ENCODE data around the gene MAP7D2. TPM values are rescaled to one million over a fixed set of nuclear protein-coding genes. Genes with fewer than 3 reads are reported as not detected.

The MAP7D2 gene
- total and polyA plus RNA-seq, 2 experiments from 2014 or later: 0.90 to 1.6 TPM

DNA sequence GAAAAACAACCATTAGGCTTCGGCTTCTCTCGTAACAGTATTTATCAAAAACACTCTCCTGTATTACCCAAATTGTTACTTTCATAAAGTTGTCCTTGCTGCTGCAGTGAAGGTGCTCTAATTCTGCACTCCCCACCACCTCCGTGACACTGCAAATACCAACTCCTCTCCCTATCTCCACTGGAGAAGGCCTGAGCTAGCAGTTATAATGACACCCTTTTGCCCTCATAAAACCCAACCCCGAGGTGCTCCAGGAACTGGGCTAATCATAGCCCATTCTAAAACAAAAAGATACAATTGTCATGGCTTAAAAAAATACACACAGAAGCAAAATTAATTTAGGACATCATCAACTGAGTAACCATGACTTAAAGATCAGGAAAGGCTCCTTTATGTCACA is 59.2 kb downstream of the MAP7D2 start (continued):
- TF ChIP-seq ZNF331 (CRISPR knock-in tag; IDR thresholded peaks at IDR 0.05; ENCODE audit: low read depth): no peak
- TF ChIP-seq, protein P1, sequence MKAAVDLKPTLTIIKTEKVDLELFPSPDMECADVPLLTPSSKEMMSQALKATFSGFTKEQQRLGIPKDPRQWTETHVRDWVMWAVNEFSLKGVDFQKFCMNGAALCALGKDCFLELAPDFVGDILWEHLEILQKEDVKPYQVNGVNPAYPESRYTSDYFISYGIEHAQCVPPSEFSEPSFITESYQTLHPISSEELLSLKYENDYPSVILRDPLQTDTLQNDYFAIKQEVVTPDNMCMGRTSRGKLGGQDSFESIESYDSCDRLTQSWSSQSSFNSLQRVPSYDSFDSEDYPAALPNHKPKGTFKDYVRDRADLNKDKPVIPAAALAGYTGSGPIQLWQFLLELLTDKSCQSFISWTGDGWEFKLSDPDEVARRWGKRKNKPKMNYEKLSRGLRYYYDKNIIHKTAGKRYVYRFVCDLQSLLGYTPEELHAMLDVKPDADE (IDR thresholded peaks at IDR 0.05): no peak
- TF ChIP-seq ZNF114 (CRISPR knock-in tag; IDR thresholded peaks at IDR 0.05): no peak
- TF ChIP-seq, protein P2, sequence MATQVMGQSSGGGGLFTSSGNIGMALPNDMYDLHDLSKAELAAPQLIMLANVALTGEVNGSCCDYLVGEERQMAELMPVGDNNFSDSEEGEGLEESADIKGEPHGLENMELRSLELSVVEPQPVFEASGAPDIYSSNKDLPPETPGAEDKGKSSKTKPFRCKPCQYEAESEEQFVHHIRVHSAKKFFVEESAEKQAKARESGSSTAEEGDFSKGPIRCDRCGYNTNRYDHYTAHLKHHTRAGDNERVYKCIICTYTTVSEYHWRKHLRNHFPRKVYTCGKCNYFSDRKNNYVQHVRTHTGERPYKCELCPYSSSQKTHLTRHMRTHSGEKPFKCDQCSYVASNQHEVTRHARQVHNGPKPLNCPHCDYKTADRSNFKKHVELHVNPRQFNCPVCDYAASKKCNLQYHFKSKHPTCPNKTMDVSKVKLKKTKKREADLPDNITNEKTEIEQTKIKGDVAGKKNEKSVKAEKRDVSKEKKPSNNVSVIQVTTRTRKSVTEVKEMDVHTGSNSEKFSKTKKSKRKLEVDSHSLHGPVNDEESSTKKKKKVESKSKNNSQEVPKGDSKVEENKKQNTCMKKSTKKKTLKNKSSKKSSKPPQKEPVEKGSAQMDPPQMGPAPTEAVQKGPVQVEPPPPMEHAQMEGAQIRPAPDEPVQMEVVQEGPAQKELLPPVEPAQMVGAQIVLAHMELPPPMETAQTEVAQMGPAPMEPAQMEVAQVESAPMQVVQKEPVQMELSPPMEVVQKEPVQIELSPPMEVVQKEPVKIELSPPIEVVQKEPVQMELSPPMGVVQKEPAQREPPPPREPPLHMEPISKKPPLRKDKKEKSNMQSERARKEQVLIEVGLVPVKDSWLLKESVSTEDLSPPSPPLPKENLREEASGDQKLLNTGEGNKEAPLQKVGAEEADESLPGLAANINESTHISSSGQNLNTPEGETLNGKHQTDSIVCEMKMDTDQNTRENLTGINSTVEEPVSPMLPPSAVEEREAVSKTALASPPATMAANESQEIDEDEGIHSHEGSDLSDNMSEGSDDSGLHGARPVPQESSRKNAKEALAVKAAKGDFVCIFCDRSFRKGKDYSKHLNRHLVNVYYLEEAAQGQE (IDR thresholded peaks at IDR 0.05; ENCODE audit: unreplicated experiment): no peak
- no peak for TF ChIP-seq EZH2phosphoT487 (IDR thresholded peaks at IDR 0.05; ENCODE audit: unreplicated experiment)
- no peak for TF ChIP-seq STAT1 (IDR thresholded peaks at IDR 0.05; ENCODE audit: unreplicated experiment)
- TF ChIP-seq POLR2AphosphoS5 (IDR thresholded peaks at IDR 0.05; ENCODE audit: low read depth): no peak

DNA sequence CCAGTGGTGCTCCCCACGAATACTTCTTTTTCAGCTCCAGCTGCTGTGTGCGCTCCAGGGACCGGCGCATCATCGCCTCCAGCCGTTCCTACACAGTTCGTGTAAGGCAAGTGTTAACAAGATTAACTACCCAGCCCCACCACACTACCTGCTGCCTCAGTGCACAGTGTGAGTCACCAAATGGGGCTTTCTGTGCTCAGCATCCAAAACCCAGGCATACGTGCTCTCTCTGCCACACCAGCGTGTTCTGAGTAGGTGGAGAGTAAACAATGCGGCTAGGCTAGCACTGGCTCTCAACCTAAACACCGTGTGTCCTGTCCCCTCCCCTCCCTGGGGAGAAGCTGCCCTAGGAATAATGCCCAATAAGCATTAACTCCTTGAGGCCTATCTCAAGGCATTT is 60.0 kb downstream of the MAP7D2 start:
- H3K4me3 ChIP-seq: no peak overlapping the region
- H3K27ac ChIP-seq (ENCODE audit: low read depth): no peak overlapping the region
- Mint-ChIP-seq H3K36me3 (ENCODE audit: low read depth) (no peaks in the 10 kb centered on the region), H3K9me3 (no peaks in the 10 kb centered on the region), H3K27ac (no peak overlapping the region), H3K27me3 (ENCODE audit: insufficient read depth, low read depth, poor library complexity) (peaks cover 4% of the 10 kb centered on the region), H3K4me3 (no peak overlapping the region), H3K4me1 (peaks cover 15% of the 10 kb centered on the region; the same call in 2 of the 3 replicates)
- no peaks in the 10 kb centered on the region for H3F3A ChIP-seq (replicated peaks; ENCODE audit: low read depth)
- H3K9me2 ChIP-seq (ENCODE audit: insufficient read depth): no peaks in the 10 kb centered on the region
- H4K20me1 ChIP-seq (replicated peaks; ENCODE audit: insufficient read depth): no peaks in the 10 kb centered on the region
- H3K36me3 ChIP-seq (ENCODE audit: insufficient read depth): no peaks in the 10 kb centered on the region
- DNase-seq (ENCODE audit: low spot score) (no peak), ATAC-seq (peak; percentile 65)
- 0 out of 2 replicates have a peak overlapping the region, but pooled peaks have one; percentile 3 for H2AFZ ChIP-seq
- H3K79me2 ChIP-seq (replicated peaks; ENCODE audit: insufficient read depth): no peaks in the 10 kb centered on the region
- no peaks in the 10 kb centered on the region for H3K4me1 ChIP-seq (ENCODE audit: insufficient read depth)
- no peak overlapping the region for H3K4me2 ChIP-seq
- H3K27me3 ChIP-seq (ENCODE audit: insufficient read depth): no peaks in the 10 kb centered on the region
- TF ChIP-seq ZNF331 (CRISPR knock-in tag; IDR thresholded peaks at IDR 0.05; ENCODE audit: low read depth): no peak
- TF ChIP-seq, protein P3, sequence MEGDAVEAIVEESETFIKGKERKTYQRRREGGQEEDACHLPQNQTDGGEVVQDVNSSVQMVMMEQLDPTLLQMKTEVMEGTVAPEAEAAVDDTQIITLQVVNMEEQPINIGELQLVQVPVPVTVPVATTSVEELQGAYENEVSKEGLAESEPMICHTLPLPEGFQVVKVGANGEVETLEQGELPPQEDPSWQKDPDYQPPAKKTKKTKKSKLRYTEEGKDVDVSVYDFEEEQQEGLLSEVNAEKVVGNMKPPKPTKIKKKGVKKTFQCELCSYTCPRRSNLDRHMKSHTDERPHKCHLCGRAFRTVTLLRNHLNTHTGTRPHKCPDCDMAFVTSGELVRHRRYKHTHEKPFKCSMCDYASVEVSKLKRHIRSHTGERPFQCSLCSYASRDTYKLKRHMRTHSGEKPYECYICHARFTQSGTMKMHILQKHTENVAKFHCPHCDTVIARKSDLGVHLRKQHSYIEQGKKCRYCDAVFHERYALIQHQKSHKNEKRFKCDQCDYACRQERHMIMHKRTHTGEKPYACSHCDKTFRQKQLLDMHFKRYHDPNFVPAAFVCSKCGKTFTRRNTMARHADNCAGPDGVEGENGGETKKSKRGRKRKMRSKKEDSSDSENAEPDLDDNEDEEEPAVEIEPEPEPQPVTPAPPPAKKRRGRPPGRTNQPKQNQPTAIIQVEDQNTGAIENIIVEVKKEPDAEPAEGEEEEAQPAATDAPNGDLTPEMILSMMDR (conservative IDR thresholded peaks at IDR 0.05; ENCODE audit: low read depth in 2 of 2): no peak
- TF ChIP-seq, protein P1 (IDR thresholded peaks at IDR 0.05): no peak
- no peak for TF ChIP-seq CREB1 (CRISPR knock-in tag; IDR thresholded peaks at IDR 0.05; ENCODE audit: low read depth)
- TF ChIP-seq STAT1 (IDR thresholded peaks at IDR 0.05; ENCODE audit: unreplicated experiment): no peak
- no peak for TF ChIP-seq POLR2AphosphoS5 (IDR thresholded peaks at IDR 0.05; ENCODE audit: low read depth)
- TF ChIP-seq ZNF114 (CRISPR knock-in tag; IDR thresholded peaks at IDR 0.05): no peak
- TF ChIP-seq, protein P4, sequence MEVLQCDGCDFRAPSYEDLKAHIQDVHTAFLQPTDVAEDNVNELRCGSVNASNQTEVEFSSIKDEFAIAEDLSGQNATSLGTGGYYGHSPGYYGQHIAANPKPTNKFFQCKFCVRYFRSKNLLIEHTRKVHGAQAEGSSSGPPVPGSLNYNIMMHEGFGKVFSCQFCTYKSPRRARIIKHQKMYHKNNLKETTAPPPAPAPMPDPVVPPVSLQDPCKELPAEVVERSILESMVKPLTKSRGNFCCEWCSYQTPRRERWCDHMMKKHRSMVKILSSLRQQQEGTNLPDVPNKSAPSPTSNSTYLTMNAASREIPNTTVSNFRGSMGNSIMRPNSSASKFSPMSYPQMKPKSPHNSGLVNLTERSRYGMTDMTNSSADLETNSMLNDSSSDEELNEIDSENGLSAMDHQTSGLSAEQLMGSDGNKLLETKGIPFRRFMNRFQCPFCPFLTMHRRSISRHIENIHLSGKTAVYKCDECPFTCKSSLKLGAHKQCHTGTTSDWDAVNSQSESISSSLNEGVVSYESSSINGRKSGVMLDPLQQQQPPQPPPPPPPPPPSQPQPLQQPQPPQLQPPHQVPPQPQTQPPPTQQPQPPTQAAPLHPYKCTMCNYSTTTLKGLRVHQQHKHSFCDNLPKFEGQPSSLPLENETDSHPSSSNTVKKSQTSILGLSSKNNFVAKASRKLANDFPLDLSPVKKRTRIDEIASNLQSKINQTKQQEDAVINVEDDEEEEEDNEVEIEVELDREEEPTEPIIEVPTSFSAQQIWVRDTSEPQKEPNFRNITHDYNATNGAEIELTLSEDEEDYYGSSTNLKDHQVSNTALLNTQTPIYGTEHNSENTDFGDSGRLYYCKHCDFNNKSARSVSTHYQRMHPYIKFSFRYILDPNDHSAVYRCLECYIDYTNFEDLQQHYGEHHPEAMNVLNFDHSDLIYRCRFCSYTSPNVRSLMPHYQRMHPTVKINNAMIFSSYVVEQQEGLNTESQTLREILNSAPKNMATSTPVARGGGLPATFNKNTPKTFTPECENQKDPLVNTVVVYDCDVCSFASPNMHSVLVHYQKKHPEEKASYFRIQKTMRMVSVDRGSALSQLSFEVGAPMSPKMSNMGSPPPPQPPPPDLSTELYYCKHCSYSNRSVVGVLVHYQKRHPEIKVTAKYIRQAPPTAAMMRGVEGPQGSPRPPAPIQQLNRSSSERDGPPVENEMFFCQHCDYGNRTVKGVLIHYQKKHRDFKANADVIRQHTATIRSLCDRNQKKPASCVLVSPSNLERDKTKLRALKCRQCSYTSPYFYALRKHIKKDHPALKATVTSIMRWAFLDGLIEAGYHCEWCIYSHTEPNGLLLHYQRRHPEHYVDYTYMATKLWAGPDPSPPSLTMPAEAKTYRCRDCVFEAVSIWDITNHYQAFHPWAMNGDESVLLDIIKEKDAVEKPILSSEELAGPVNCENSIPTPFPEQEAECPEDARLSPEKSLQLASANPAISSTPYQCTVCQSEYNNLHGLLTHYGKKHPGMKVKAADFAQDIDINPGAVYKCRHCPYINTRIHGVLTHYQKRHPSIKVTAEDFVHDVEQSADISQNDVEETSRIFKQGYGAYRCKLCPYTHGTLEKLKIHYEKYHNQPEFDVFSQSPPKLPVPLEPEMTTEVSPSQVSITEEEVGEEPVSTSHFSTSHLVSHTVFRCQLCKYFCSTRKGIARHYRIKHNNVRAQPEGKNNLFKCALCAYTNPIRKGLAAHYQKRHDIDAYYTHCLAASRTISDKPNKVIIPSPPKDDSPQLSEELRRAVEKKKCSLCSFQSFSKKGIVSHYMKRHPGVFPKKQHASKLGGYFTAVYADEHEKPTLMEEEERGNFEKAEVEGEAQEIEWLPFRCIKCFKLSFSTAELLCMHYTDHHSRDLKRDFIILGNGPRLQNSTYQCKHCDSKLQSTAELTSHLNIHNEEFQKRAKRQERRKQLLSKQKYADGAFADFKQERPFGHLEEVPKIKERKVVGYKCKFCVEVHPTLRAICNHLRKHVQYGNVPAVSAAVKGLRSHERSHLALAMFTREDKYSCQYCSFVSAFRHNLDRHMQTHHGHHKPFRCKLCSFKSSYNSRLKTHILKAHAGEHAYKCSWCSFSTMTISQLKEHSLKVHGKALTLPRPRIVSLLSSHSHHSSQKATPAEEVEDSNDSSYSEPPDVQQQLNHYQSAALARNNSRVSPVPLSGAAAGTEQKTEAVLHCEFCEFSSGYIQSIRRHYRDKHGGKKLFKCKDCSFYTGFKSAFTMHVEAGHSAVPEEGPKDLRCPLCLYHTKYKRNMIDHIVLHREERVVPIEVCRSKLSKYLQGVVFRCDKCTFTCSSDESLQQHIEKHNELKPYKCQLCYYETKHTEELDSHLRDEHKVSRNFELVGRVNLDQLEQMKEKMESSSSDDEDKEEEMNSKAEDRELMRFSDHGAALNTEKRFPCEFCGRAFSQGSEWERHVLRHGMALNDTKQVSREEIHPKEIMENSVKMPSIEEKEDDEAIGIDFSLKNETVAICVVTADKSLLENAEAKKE (CRISPR knock-in tag; IDR thresholded peaks at IDR 0.05): no peak
- TF ChIP-seq EZH2 (IDR thresholded peaks at IDR 0.05; ENCODE audit: low read depth, unreplicated experiment): no peak
